Endodermal cell (in vitro differentiated cells): ENCODE data around the gene KNSTRN. TPM values are rescaled to one million over a fixed set of nuclear protein-coding genes. Genes with fewer than 3 reads are reported as not detected.

Source experiments
- DNase-seq: peaks from one replicate; pipeline ENCODE4 v3.0.0-alpha.2; 2017
- H3K27ac ChIP-seq: 2 replicates; pipeline ENCODE4 v1.5.1; 2013; ENCODE audit warnings: mild to moderate bottlenecking, low read depth, low read length, moderate library complexity
- H3K27me3 ChIP-seq: 2 replicates; pipeline ENCODE4 v1.6.1; 2013; ENCODE audit warnings: mild to moderate bottlenecking, low read length, moderate library complexity; ENCODE audit not compliant: insufficient read depth, control insufficient read depth, poor library complexity, severe bottlenecking
- H3K36me3 ChIP-seq: 2 replicates; pipeline ENCODE4 v1.7.0; 2013; ENCODE audit warnings: mild to moderate bottlenecking, low read length, moderate library complexity; ENCODE audit not compliant: control insufficient read depth, insufficient read depth
- H3K4me1 ChIP-seq: one replicate; pipeline ENCODE4 v1.7.0; 2013; ENCODE audit warnings: low read length; ENCODE audit not compliant: control insufficient read depth, insufficient read depth
- H3K4me3 ChIP-seq: 2 replicates; pipeline ENCODE4 v1.5.1; 2013; ENCODE audit warnings: mild to moderate bottlenecking, low read length, moderate library complexity
- H3K9ac ChIP-seq: 2 replicates; pipeline ENCODE4 v1.6.1; 2013; ENCODE audit warnings: mild to moderate bottlenecking, low read length, moderate library complexity; ENCODE audit not compliant: poor library complexity, severe bottlenecking; ENCODE audit errors: extremely low read depth
- H3K9me3 ChIP-seq: 2 replicates; pipeline ENCODE4 v1.6.1; 2013; ENCODE audit warnings: mild to moderate bottlenecking, low read length, moderate library complexity; ENCODE audit not compliant: control insufficient read depth
- H3K27ac Mint-ChIP-seq: 2 replicates; pipeline ENCODE4 v1.8.0; 2020; ENCODE audit warnings: mixed read lengths
- H3K27me3 Mint-ChIP-seq: 2 replicates; pipeline ENCODE4 v1.8.0; 2021; ENCODE audit warnings: mild to moderate bottlenecking, mixed read lengths; ENCODE audit not compliant: insufficient read depth
- H3K36me3 Mint-ChIP-seq: 2 replicates; pipeline ENCODE4 v1.8.0; 2020; ENCODE audit warnings: low read depth, mixed read lengths
- H3K4me1 Mint-ChIP-seq: 2 replicates; pipeline ENCODE4 v1.8.0; 2020; ENCODE audit warnings: mixed read lengths
- H3K4me3 Mint-ChIP-seq: 2 replicates; pipeline ENCODE4 v1.8.0; 2020; ENCODE audit warnings: mild to moderate bottlenecking, moderate library complexity, mixed read lengths
- H3K9me3 Mint-ChIP-seq: 2 replicates; pipeline ENCODE4 v1.8.0; 2020; ENCODE audit warnings: mild to moderate bottlenecking, mixed read lengths
- CTCF ChIP-seq: fragments of 200-600 bp; sonication (generic); conservative IDR thresholded peaks from 2 replicates; pipeline ENCODE4 v1.5.0; 2021; ENCODE audit warnings: antibody characterized with exemption, mild to moderate bottlenecking
- WGBS, 2 experiments: methylation state at CpG; one replicate each; pipeline versions ENCODE4 v1.1.5 to v1.1.7; 2013; ENCODE audit warnings: missing lambda C conversion rate in 2 of 2, mixed read lengths in 1 of 2; ENCODE audit not compliant: insufficient coverage in 1 of 2, insufficient read length in 1 of 2; 5-methylcytosine and 5-hydroxymethylcytosine counted together
- total RNA-seq, 2 donors: library from RNA; stranded (reverse); fragmentation: NEBNext Ultra II Directional in 1 of 2; extraction: Animal tissue kit (Norgen Biotek cat#: 25700) in 1 of 2; gene quantifications; 2 replicates in 1 of 2; 3 replicates in 1 of 2; pipeline ENCODE4 v1.2.1, GENCODE V29; 2021

Gene KNSTRN
- total RNA-seq, 2 donors from 2014 or later = 57.6 to 92.4 TPM

GRCh38 chr15:40429068-40429710 is 46.7 kb downstream of the KNSTRN start:
- H3K4me1 Mint-ChIP-seq = peaks cover 6% of the 10 kb centered on the region

DNA sequence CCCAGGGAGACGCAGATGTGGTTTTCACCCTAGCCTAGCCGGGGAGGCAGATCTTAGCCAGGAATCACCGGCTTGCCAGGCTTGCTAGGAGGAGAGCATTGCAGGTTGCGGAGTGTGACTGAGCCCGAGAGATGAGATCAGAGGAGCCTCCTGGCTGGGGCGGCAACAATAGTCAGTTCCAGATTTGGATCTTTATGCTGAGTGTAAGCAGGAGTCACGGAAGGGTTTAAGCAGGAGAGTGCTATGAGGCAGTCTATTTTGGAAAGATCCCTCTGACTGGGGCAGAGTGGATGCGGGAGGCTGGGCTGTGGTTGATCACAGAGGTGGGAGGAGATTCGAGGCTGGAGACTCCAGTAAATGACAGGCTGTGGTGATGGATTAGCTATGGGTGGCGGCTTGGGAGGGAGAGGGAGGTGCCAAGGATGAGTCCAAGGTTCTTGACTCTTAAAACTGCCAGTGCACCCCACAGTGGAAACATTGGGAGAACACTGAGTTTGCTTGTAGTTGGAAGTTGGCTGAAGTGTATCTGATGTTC is 47.8 kb downstream of the KNSTRN start:
- no peaks in the 10 kb centered on the region for H3K36me3 Mint-ChIP-seq
- Histone ChIP-seq H3K9ac (no peak overlapping the region), H3K9me3 (no peaks in the 10 kb centered on the region), H3K27me3 (peaks cover 30% of the 10 kb centered on the region), H3K36me3 (no peaks in the 10 kb centered on the region), H3K4me1 (no peaks in the 10 kb centered on the region), H3K4me3 (no peak overlapping the region), H3K27ac (no peak overlapping the region)
- 56 to 66% methylated on average over 7 to 10 of the region's 10 CpGs for WGBS, 2 experiments
- no peaks in the 10 kb centered on the region for H3K9me3 Mint-ChIP-seq
- peaks cover 12% of the 10 kb centered on the region for H3K4me1 Mint-ChIP-seq
- no peak overlapping the region for H3K27ac Mint-ChIP-seq
- peaks cover 43% of the 10 kb centered on the region for H3K27me3 Mint-ChIP-seq
- no peak overlapping the region for H3K4me3 Mint-ChIP-seq
- TF ChIP-seq CTCF = no peak
- DNase-seq = peak; percentile 78

More at GRCh38 chr15:40429068-40429710, 46.7 kb downstream of the KNSTRN start:
- Mint-ChIP-seq H3K9me3 (no peaks in the 10 kb centered on the region), H3K4me3 (no peak overlapping the region), H3K27me3 (peaks cover 31% of the 10 kb centered on the region), H3K36me3 (no peaks in the 10 kb centered on the region), H3K27ac (no peak overlapping the region)
- Histone ChIP-seq H3K9ac (no peak overlapping the region), H3K4me1 (no peaks in the 10 kb centered on the region), H3K27me3 (peaks cover 18% of the 10 kb centered on the region), H3K27ac (no peak overlapping the region), H3K4me3 (no peak overlapping the region), H3K9me3 (no peaks in the 10 kb centered on the region), H3K36me3 (no peaks in the 10 kb centered on the region)
- no peak for DNase-seq
- WGBS, 2 experiments = 86 to 87% methylated on average over 4 to 10 of the region's 10 CpGs
- no peak for TF ChIP-seq CTCF

DNA sequence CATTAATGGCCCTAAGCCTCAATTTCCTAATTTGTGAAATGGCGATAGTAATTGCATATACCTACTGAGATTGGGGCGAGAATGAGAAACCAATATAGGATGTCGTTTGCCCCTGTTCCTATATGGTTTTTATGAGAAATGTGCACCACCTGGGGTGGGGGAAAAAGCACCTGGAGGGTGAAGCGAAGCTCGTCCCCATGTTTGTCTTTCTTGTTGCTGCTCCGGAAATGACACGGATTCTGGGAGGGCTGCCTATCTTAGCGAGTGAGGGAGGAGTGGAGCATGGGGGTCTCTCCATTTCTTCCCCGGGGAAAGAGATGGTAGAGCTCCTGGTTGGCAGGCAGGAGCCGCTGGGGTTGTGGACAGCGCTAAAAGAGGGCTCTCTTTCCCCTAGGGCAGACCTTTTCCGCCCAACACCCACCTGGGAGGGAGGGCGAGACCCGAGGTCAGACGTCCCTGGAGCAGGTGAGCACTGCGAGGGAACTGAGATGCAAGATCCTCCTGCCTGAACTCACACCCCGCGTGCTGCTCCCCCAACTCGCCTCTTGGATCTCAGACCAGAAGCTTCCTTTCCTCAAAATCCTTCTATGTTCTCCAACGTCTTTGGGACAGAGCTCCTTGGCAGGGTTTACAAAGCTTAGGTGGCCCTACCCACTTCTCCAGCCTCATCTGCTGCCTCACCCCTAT is 52.6 kb downstream of the KNSTRN start:
- peaks cover 36% of the 10 kb centered on the region for H3K4me1 Mint-ChIP-seq
- WGBS, 2 experiments = 60 to 69% methylated on average over 11 to 20 of the region's 20 CpGs
- H3K27ac ChIP-seq = no peak overlapping the region
- H3K27me3 ChIP-seq = peaks cover 61% of the 10 kb centered on the region
- no peak overlapping the region for H3K27ac Mint-ChIP-seq
- no peak for DNase-seq
- TF ChIP-seq CTCF = no peak
- peak overlapping the region; percentile 85 for H3K4me3 Mint-ChIP-seq
- H3K9me3 ChIP-seq = no peaks in the 10 kb centered on the region
- peaks cover 55% of the 10 kb centered on the region for H3K27me3 Mint-ChIP-seq
- no peaks in the 10 kb centered on the region for H3K36me3 Mint-ChIP-seq
- H3K4me3 ChIP-seq = peak overlapping the region; percentile 82
- H3K9me3 Mint-ChIP-seq = no peaks in the 10 kb centered on the region
- no peaks in the 10 kb centered on the region for H3K36me3 ChIP-seq
- peaks cover 7% of the 10 kb centered on the region for H3K4me1 ChIP-seq
- no peak overlapping the region for H3K9ac ChIP-seq
